H1 (cell line): Measurements from ENCODE around the gene ARHGEF28. TPM values are rescaled to one million over a fixed set of nuclear protein-coding genes. Genes with fewer than 3 reads are reported as not detected.

Experiments used
- CTCF ChIA-PET: fragments of 300-600 bp; sonication (Branson Sonifier 250); formaldehyde crosslinking; loops from one replicate; lab custom pipeline; 2021; ENCODE audit not compliant: partially characterized antibody; lab: Charles Lee
- POLR2A ChIA-PET: fragments of 300-600 bp; sonication (Branson Sonifier 250); formaldehyde crosslinking; loops from one replicate; lab custom pipeline; 2021; ENCODE audit warnings: inconsistent platforms; ENCODE audit not compliant: partially characterized antibody; lab: Charles Lee
- DNase-seq, 2 experiments: peaks; one replicate each; pipeline versions ENCODE4 v3.0.0 to v3.0.0-alpha.2; 2010 to 2022; ENCODE audit warnings: low spot score in 2 of 2, low read depth in 1 of 2, mixed read lengths in 1 of 2
- FAIRE-seq: peaks from 2 replicates; lab custom pipeline; 2011; peaks lifted over from hg19 to GRCh38; lab: Jason Lieb, UNC
- H2AFZ ChIP-seq: 2 replicates; pipeline ENCODE4 v1.8.1; 2012; ENCODE audit warnings: low read length, inconsistent platforms
- H2AK5ac ChIP-seq: 2 replicates; pipeline ENCODE4 v1.6.1; 2013; ENCODE audit warnings: low read depth, low read length
- H2BK120ac ChIP-seq: replicated peaks from 2 replicates; pipeline ENCODE3; 2013; ENCODE audit warnings: low read depth, low read length, inconsistent platforms
- H2BK12ac ChIP-seq: 2 replicates; pipeline ENCODE4 v1.6.1; 2013; ENCODE audit warnings: low read depth, low read length
- H2BK15ac ChIP-seq: 2 replicates; pipeline ENCODE4 v1.6.1; 2013; ENCODE audit warnings: low read length
- H2BK20ac ChIP-seq: 2 replicates; pipeline ENCODE4 v1.6.1; 2013; ENCODE audit warnings: low read length
- H2BK5ac ChIP-seq: 2 replicates; pipeline ENCODE4 v1.6.1; 2013; ENCODE audit warnings: low read depth, low read length
- H3K14ac ChIP-seq: 2 replicates; pipeline ENCODE4 v1.6.1; 2013; ENCODE audit warnings: inconsistent platforms; ENCODE audit not compliant: insufficient read length
- H3K18ac ChIP-seq: 2 replicates; pipeline ENCODE4 v1.6.1; 2013; ENCODE audit warnings: low read length; ENCODE audit errors: extremely low read depth
- H3K23ac ChIP-seq: 2 replicates; pipeline ENCODE4 v1.6.1; 2013; ENCODE audit warnings: inconsistent platforms; ENCODE audit not compliant: insufficient read length
- H3K23me2 ChIP-seq: 2 replicates; pipeline ENCODE4 v1.6.1; 2013; ENCODE audit warnings: low read depth, low read length
- H3K27ac ChIP-seq: 2 replicates; pipeline ENCODE4 v1.6.1; 2011; ENCODE audit warnings: low read depth, low read length, inconsistent platforms
- H3K27me3 ChIP-seq, 4 experiments: replicated peaks in 1 of 4; 1 replicate in 1 of 4; 2 replicates in 3 of 4; pipeline versions ENCODE4 v1.6.1 to v1.8.1; 2011 to 2013; ENCODE audit warnings: low read length in 3 of 4, mild to moderate bottlenecking in 3 of 4, inconsistent platforms in 2 of 4, mixed read lengths in 2 of 4, moderate library complexity in 1 of 4; ENCODE audit not compliant: control insufficient read depth in 3 of 4, insufficient read depth in 3 of 4; ENCODE audit errors: extremely low read depth in 1 of 4
- H3K36me3 ChIP-seq, 4 experiments: 2 replicates each; pipeline versions ENCODE4 v1.6.1 to v1.8.1; 2011 to 2013; ENCODE audit warnings: mild to moderate bottlenecking in 4 of 4, low read length in 3 of 4, moderate library complexity in 2 of 4, control low read depth in 1 of 4, inconsistent platforms in 1 of 4; ENCODE audit not compliant: insufficient read depth in 4 of 4, control insufficient read depth in 2 of 4
- H3K4ac ChIP-seq: replicated peaks from 2 replicates; pipeline ENCODE3; 2013; ENCODE audit warnings: low read length, low read depth, mixed read lengths, inconsistent platforms; ENCODE audit not compliant: insufficient read length
- H3K4me1 ChIP-seq, 4 experiments: replicated peaks in 1 of 4; 1 replicate in 1 of 4; 2 replicates in 3 of 4; pipeline versions ENCODE4 v1.6.1 to v1.8.1; 2011 to 2013; ENCODE audit warnings: low read length in 3 of 4, inconsistent platforms in 2 of 4, mixed read lengths in 1 of 4; ENCODE audit not compliant: insufficient read depth in 4 of 4, control insufficient read depth in 3 of 4
- H3K4me2 ChIP-seq, 2 experiments: 2 replicates each; pipeline versions ENCODE4 v1.6.1 to v1.8.1; 2011 to 2013; ENCODE audit warnings: low read depth in 2 of 2, low read length in 2 of 2, control low read depth in 1 of 2, inconsistent platforms in 1 of 2, mild to moderate bottlenecking in 1 of 2; ENCODE audit not compliant: insufficient read depth in 1 of 2
- H3K4me3 ChIP-seq, 4 experiments: fragments of 200-600, 300-600 bp in 1 of 4; sonication (generic), shearing (Covaris generic), sonication (Bioruptor Twin) in 1 of 4; 2 replicates each; pipeline versions ENCODE4 v1.5.1 to v1.8.1; 2011 to 2016; ENCODE audit warnings: low read length in 4 of 4, low read depth in 3 of 4, control low read depth in 2 of 4, inconsistent platforms in 2 of 4, mild to moderate bottlenecking in 2 of 4, mixed read lengths in 1 of 4, moderate library complexity in 1 of 4; ENCODE audit not compliant: insufficient read depth in 2 of 4; ENCODE audit errors: extremely low read depth in 1 of 4
- H3K56ac ChIP-seq: replicated peaks from 2 replicates; pipeline ENCODE3; 2013; ENCODE audit warnings: low read depth, mild to moderate bottlenecking, mixed read lengths, low read length, inconsistent platforms; ENCODE audit not compliant: insufficient read length
- H3K79me1 ChIP-seq: 2 replicates; pipeline ENCODE4 v1.6.1; 2013; ENCODE audit warnings: low read depth, low read length, control low read depth
- H3K79me2 ChIP-seq, 2 experiments: 2 replicates each; pipeline versions ENCODE4 v1.6.1 to v1.8.1; 2012 to 2013; ENCODE audit warnings: low read length in 2 of 2, mild to moderate bottlenecking in 2 of 2, inconsistent platforms in 1 of 2; ENCODE audit not compliant: insufficient read depth in 2 of 2, control insufficient read depth in 1 of 2
- H3K9ac ChIP-seq, 4 experiments: replicated peaks in 1 of 4; 1 replicate in 1 of 4; 2 replicates in 3 of 4; pipeline versions ENCODE4 v1.6.1 to v1.8.1; 2011 to 2013; ENCODE audit warnings: low read depth in 3 of 4, low read length in 3 of 4, control low read depth in 2 of 4, mild to moderate bottlenecking in 2 of 4, moderate library complexity in 2 of 4, inconsistent platforms in 1 of 4; ENCODE audit errors: extremely low read depth in 1 of 4
- H3K9me3 ChIP-seq, 2 experiments: 2 replicates each; pipeline versions ENCODE4 v1.6.1 to v1.8.1; 2012 to 2013; ENCODE audit warnings: mild to moderate bottlenecking in 2 of 2, moderate library complexity in 2 of 2, control low read depth in 1 of 2, inconsistent platforms in 1 of 2, low read depth in 1 of 2, low read length in 1 of 2, mixed read lengths in 1 of 2; ENCODE audit not compliant: insufficient read depth in 2 of 2
- H4K20me1 ChIP-seq, 2 experiments: replicated peaks in 1 of 2; 2 replicates each; pipeline versions ENCODE3 to v1.8.1; 2011 to 2013; ENCODE audit warnings: inconsistent platforms in 2 of 2, low read length in 2 of 2, mild to moderate bottlenecking in 1 of 2; ENCODE audit not compliant: insufficient read depth in 2 of 2, control insufficient read depth in 1 of 2
- H4K5ac ChIP-seq: 2 replicates; pipeline ENCODE4 v1.6.1; 2013; ENCODE audit warnings: low read length, low read depth, mixed read lengths, inconsistent platforms; ENCODE audit not compliant: insufficient read length
- H4K8ac ChIP-seq: 2 replicates; pipeline ENCODE4 v1.8.0; 2013; ENCODE audit warnings: mild to moderate bottlenecking, moderate library complexity, low read length, inconsistent platforms; ENCODE audit not compliant: insufficient read depth; ENCODE audit errors: extremely low read depth
- H4K91ac ChIP-seq: replicated peaks from 2 replicates; pipeline ENCODE3; 2013; ENCODE audit warnings: low read length, mixed read lengths, inconsistent platforms; ENCODE audit not compliant: insufficient read length
- BCL11A ChIP-seq, 2 experiments: IDR thresholded peaks; one replicate each; pipeline ENCODE4 v1.6.1; 2011; ENCODE audit warnings: low read depth in 2 of 2, low read length in 2 of 2, mild to moderate bottlenecking in 2 of 2
- BRCA1 ChIP-seq: IDR thresholded peaks from 2 replicates; pipeline ENCODE4 v1.6.1; 2012; ENCODE audit warnings: low read depth, low read length, improper control_type of control experiment
- CBX8 ChIP-seq: fragments of 300-800, 300-1000 bp; sonication (generic); IDR thresholded peaks from 2 replicates; pipeline ENCODE4 v1.7.1; 2016; ENCODE audit warnings: low read depth, low read length, borderline replicate concordance
- JUN ChIP-seq: IDR thresholded peaks from 2 replicates; pipeline ENCODE4 v1.6.1; 2011; ENCODE audit warnings: low read depth, mild to moderate bottlenecking, improper control_type of control experiment, low read length
- SAP30 ChIP-seq: fragments of 300-600 bp; sonication (generic); IDR thresholded peaks from 2 replicates; pipeline ENCODE4 v1.7.1; 2012; ENCODE audit warnings: low read length, moderate library complexity, mild to moderate bottlenecking, inconsistent platforms; ENCODE audit not compliant: insufficient read depth, insufficient replicate concordance
- SIX5 ChIP-seq: IDR thresholded peaks from 2 replicates; pipeline ENCODE4 v1.6.1; 2011; ENCODE audit warnings: mild to moderate bottlenecking, low read depth, low read length
- SP1 ChIP-seq: IDR thresholded peaks from 2 replicates; pipeline ENCODE4 v1.6.1; 2011; ENCODE audit warnings: low read depth, low read length
- SUZ12 ChIP-seq: fragments of 200-600 bp; sonication (generic); IDR thresholded peaks from 2 replicates; pipeline ENCODE4 v1.6.1; 2012; ENCODE audit warnings: mild to moderate bottlenecking, inconsistent platforms, low read length, moderate library complexity, mixed read lengths
- TAF1 ChIP-seq: IDR thresholded peaks from 2 replicates; pipeline ENCODE4 v1.6.1; 2011; ENCODE audit warnings: mild to moderate bottlenecking, low read depth, low read length
- TAF7 ChIP-seq: optimal IDR thresholded peaks from 2 replicates; pipeline ENCODE3; 2011; ENCODE audit warnings: low read depth, mild to moderate bottlenecking, inconsistent platforms, low read length, moderate library complexity, borderline replicate concordance
- YY1 ChIP-seq: IDR thresholded peaks from 2 replicates; pipeline ENCODE4 v1.6.1; 2011; ENCODE audit warnings: low read depth, mild to moderate bottlenecking, low read length
- WGBS, 2 experiments: shearing (Covaris generic) in 1 of 2; methylation state at CpG; one replicate each; pipeline versions ENCODE4 v1.1.6 to v1.1.7; 2013 to 2015; ENCODE audit warnings: low lambda C conversion rate in 2 of 2, mixed read lengths in 2 of 2, inconsistent platforms in 1 of 2, low coverage in 1 of 2, missing lambda C conversion rate in 1 of 2; ENCODE audit not compliant: insufficient replicate concordance in 2 of 2, insufficient coverage in 1 of 2, insufficient read length in 1 of 2; ENCODE audit errors: extremely low coverage in 1 of 2, missing lambda C conversion rate in 1 of 2; 5-methylcytosine and 5-hydroxymethylcytosine counted together
- polyA plus RNA-seq, 7 experiments: library from polyadenylated mRNA; depleted of rRNA in 3 of 7; stranded (reverse) in 5 of 7; unstranded in 2 of 7; fragments of >200 nt in 5 of 7; fragments of 200-250 nt in 2 of 7; gene quantifications; 1 replicate in 5 of 7; 2 replicates in 1 of 7; 4 replicates in 1 of 7; pipeline versions ENCODE4 v1.2.1 to v1.2.3, GENCODE V29; 2011 to 2013; ENCODE audit warnings: missing spikeins in 2 of 7, mixed read lengths in 2 of 7
- total RNA-seq: library from RNA; stranded (reverse); fragmentation: NEBNext Ultra II Directional; extraction: Animal tissue kit (Norgen Biotek cat#: 25700); gene quantifications from 2 replicates; pipeline ENCODE4 v1.2.1, GENCODE V29; 2021
- TF ChIP-seq, protein P1 (sequence below), 3 experiments: IDR thresholded peaks; 1 replicate in 2 of 3; 2 replicates in 1 of 3; pipeline versions ENCODE4 v1.5.1 to v1.6.1; 2011; ENCODE audit warnings: low read length in 3 of 3, mild to moderate bottlenecking in 3 of 3, inconsistent platforms in 2 of 3, low read depth in 1 of 3, moderate library complexity in 1 of 3; ENCODE audit not compliant: insufficient read depth in 1 of 3; ENCODE audit errors: control extremely low read depth in 1 of 3

Gene ARHGEF28
- total and polyA plus RNA-seq, 2 of the 8 experiments (the other 6 are each of a cell fraction or from before 2014, with no cell fraction given), result 0.33 to 1.0 TPM

DNA sequence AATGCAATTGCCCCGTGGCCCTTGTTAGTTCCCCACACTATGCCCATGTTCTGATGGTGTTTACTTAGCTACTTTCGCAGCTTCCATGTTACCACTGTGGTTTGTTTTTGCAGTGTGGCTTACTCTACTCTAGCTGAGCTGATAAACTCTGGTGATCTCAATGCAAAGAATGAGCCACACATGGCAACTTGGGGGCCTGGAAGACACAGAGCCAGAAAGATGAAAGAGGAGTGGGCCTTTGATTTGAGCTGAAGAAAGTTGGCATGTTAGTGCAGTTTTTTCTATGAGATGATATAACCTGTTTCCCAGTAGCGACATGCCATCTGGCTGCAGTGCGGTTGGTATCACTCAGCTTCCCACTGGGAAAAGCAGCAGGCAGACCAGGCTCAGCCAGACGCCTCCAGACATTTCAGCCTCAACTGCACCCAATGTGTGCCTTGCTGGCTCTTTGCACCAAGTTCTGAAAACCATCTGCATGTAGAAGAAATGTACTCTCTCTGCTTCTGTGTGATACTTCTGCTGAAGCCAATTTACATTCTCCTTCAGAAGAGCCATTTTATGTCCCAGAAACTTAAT is 329.4 kb downstream of the ARHGEF28 start:
- Histone ChIP-seq H4K20me1 (no peaks in the 10 kb centered on the region), H3K4me3 (no peak overlapping the region), H2AK5ac (no peak overlapping the region), H2AFZ (no peak overlapping the region), H3K56ac (no peak overlapping the region), H3K18ac (no peak overlapping the region), H4K91ac (no peak overlapping the region), H2BK5ac (no peak overlapping the region), H2BK120ac (no peak overlapping the region), H3K36me3 (no peaks in the 10 kb centered on the region), H3K79me1 (no peaks in the 10 kb centered on the region), H3K14ac (no peak overlapping the region), H3K27me3 (no peaks in the 10 kb centered on the region), H2BK15ac (no peak overlapping the region), H3K27ac (no peak overlapping the region), H3K4me2 (no peak overlapping the region), H3K4me1 (no peaks in the 10 kb centered on the region), H3K79me2 (no peaks in the 10 kb centered on the region), H2BK20ac (no peak overlapping the region), H3K9ac (no peak overlapping the region), H4K8ac (no peak overlapping the region), H3K9me3 (no peaks in the 10 kb centered on the region), H3K4ac (no peak overlapping the region), H2BK12ac (no peak overlapping the region), H4K5ac (no peak overlapping the region), H3K23me2 (no peaks in the 10 kb centered on the region), H3K23ac (no peak overlapping the region)
- 87% methylated on average over 5 of the region's 5 CpGs; no CpG with 5 or more reads in 1 of the 2 experiments for WGBS, 2 experiments
- FAIRE-seq (no peak), DNase-seq (no peak)
- TF ChIP-seq BRCA1 (no peak), SUZ12 (no peak), SIX5 (no peak), TAF1 (no peak), SAP30 (no peak), JUN (no peak), CBX8 (no peak), TAF7 (no peak), SP1 (no peak), YY1 (no peak), BCL11A (IDR thresholded peaks at IDR 0.05; ENCODE audit: low read depth in 2 of 2, low read length in 2 of 2) (no peak)
- TF ChIP-seq, protein P1, sequence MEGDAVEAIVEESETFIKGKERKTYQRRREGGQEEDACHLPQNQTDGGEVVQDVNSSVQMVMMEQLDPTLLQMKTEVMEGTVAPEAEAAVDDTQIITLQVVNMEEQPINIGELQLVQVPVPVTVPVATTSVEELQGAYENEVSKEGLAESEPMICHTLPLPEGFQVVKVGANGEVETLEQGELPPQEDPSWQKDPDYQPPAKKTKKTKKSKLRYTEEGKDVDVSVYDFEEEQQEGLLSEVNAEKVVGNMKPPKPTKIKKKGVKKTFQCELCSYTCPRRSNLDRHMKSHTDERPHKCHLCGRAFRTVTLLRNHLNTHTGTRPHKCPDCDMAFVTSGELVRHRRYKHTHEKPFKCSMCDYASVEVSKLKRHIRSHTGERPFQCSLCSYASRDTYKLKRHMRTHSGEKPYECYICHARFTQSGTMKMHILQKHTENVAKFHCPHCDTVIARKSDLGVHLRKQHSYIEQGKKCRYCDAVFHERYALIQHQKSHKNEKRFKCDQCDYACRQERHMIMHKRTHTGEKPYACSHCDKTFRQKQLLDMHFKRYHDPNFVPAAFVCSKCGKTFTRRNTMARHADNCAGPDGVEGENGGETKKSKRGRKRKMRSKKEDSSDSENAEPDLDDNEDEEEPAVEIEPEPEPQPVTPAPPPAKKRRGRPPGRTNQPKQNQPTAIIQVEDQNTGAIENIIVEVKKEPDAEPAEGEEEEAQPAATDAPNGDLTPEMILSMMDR (IDR thresholded peaks at IDR 0.05; ENCODE audit: control extremely low read depth in 1 of 3, insufficient read depth in 1 of 3, low read depth in 1 of 3, low read length in 3 of 3), result no peak
- ChIA-PET CTCF (interaction anchor here (0.6 to 2.4 kb wide), 4 partner anchors 10 to 688 kb away, joined by 4 to 10 read pairs (median 4); no protein-coding TSS in a partner anchor), POLR2A (no interaction called here)
